Fibroblast of skin of back (primary cell): ENCODE measurements around the gene MAP3K2.
A peak's percentile ranks its signal among the peaks of the same experiment; 100 is the strongest.

Source experiments
- DNase-seq: peaks from one replicate; pipeline ENCODE4 v3.0.0-alpha.2; 2013

The MAP3K2 gene

DNA sequence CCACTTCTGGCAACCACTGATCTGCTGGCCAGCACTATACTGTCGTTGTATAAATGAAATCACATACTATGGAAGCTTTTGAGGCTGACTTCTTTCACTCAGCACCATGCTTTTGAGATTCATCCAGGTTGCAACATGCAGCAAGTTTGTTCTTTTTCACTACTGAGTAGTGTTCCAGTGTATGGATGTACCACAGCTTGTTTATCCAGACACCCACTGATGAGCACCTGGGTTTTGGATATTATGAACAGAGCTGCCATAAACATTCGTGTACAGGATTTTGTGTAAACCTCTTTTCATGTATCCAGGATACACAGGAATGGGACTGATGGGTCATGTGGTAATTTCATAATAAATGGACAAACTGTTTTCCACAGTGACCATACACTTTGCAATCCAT, 104.5 kb downstream of the MAP3K2 start:
- no peak for DNase-seq

DNA sequence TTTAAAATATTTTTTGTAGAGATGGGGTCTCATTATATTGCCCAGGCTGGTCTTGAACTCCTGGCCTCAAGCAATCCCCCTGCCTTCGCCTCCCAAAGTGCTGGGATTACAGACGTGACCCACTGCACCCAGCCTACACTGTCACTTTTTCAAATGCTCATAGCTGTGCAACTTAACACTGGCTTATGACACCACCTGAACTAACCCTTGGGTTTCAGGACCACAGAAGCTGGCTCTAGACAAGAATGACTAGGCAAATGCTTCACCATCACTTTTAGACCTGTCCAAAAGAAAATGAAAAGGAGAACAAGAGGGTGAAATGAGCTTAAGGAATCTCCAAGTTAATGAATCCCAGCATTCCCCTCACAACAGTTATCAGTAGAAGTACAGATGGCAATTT, 107.1 kb downstream of the MAP3K2 start:
- DNase-seq: no peak

DNA sequence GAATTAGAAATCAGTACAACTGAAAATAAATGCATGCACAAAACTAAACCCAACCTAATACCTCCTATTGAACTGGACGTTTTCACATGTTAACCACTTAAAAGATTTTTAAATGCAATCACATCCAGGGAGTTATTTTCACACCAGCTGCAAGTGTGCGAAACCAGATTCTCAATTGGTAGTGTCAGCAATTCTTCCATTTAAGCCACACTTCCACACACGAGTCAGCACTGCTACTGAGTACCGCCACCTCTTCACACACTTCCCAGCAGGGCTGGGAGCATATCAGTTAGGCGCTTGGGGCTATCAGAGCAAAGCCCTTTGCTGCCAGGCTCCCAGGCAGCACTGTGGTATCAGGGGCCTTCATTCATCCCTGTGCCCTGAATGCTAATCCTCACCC, 108.0 kb downstream of the MAP3K2 start:
- DNase-seq: no peak

GRCh38 chr2:127278959-127279358, 108.8 kb downstream of the MAP3K2 start:
- no peak for DNase-seq

- no peak for DNase-seq
Measured at GRCh38 chr2:127277028-127277427, 110.7 kb downstream of the MAP3K2 start.

DNA sequence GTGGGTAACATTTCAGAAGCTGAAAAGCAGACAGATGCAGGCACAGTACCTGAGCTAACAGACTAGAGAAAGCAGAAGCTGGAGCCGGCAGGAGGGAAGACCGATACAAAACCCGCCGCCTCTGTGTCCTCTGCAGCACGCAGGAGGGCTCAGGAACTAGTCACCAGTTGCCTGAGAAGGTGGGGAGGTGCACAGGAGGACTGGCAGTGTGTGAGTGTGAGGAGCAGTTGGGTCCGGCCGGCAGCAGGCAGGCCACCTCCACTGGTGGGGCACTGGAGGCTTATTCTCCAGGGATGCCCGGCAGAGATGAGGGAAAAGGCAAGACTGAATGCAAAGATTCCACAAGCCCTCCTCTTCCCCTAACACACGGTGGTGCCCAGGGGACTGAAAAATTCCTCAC, 112.0 kb downstream of the MAP3K2 start:
- DNase-seq: no peak

GRCh38 chr2:127275356-127275755, 112.4 kb downstream of the MAP3K2 start:
- no peak for DNase-seq

GRCh38 chr2:127270663-127271062, 117.1 kb downstream of the MAP3K2 start:
- DNase-seq: no peak

DNA sequence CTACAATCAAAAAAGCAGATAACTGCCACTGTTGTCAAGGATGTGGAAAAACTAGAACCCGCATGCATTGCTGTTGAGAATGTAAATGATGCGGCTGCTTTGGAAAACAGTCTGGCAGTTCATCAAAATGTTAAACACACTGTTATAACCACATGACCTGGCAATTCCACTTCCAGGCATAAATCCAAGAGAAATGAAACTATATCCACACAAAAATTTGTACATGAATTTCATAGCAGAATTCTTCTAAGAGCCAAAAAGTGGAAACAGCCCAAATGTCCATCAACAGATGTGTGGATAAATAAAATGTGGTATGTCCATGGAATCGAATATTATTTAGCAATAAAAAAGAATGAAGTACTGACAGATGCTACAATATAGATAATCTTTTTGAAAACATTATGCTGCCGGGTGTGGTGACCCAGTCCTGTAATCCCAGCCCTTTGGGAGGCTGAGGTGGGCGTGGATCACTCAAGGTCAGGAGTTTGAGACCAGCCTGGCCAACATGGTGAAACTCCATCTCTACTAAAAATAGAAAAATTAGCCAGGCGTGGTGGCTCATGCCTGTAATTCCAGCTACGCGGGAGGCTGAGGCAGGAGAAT, 125.9 kb downstream of the MAP3K2 start:
- DNase-seq: peak; percentile 43

- DNase-seq: no peak
Measured at GRCh38 chr2:127259355-127259754, 128.4 kb downstream of the MAP3K2 start.

- no peak for DNase-seq
Measured at GRCh38 chr2:127256866-127257265, 130.9 kb downstream of the MAP3K2 start.

GRCh38 chr2:127256381-127256780, 131.4 kb downstream of the MAP3K2 start:
- no peak for DNase-seq

- no peak for DNase-seq
Measured at GRCh38 chr2:127255721-127256120, 132.1 kb downstream of the MAP3K2 start.

- DNase-seq: no peak
Measured at GRCh38 chr2:127255146-127255545, 132.6 kb downstream of the MAP3K2 start.

- DNase-seq: peak; percentile 79
Measured at GRCh38 chr2:127254386-127254981, 133.3 kb downstream of the MAP3K2 start.
